Naive B cell (primary cell): ENCODE data around the gene RWDD1. TPM values are rescaled to one million over a fixed set of nuclear protein-coding genes. Genes with fewer than 3 reads are reported as not detected.

Source experiments
- ATAC-seq, 2 donors: fragments of 150-1000 bp; cut with Tn5 transposase; 2 replicates each; pipeline ENCODE4 v1.10.0; 2021; ENCODE audit warnings: low read depth in 2 of 2, mild to moderate bottlenecking in 2 of 2, moderate library complexity in 2 of 2
- DNase-seq: peaks from one replicate; pipeline ENCODE4 v3.0.0; 2022
- H3K27ac Mint-ChIP-seq, 6 donors: one replicate each; pipeline ENCODE4 v1.8.0; 2020 to 2022; ENCODE audit warnings: mild to moderate bottlenecking in 6 of 6, mixed read lengths in 6 of 6, moderate library complexity in 5 of 6, inconsistent platforms in 2 of 6
- H3K27me3 Mint-ChIP-seq, 3 donors: one replicate each; pipeline ENCODE4 v1.8.0; 2021 to 2022; ENCODE audit warnings: mixed read lengths in 3 of 3, mild to moderate bottlenecking in 1 of 3
- H3K36me3 Mint-ChIP-seq, 2 donors: one replicate each; pipeline ENCODE4 v1.8.0; 2020 to 2022; ENCODE audit warnings: mixed read lengths in 2 of 2, inconsistent platforms in 1 of 2, mild to moderate bottlenecking in 1 of 2
- H3K4me1 Mint-ChIP-seq, 3 donors: one replicate each; pipeline ENCODE4 v1.8.0; 2020 to 2022; ENCODE audit warnings: mixed read lengths in 3 of 3, inconsistent platforms in 1 of 3, mild to moderate bottlenecking in 1 of 3, moderate library complexity in 1 of 3
- H3K4me3 Mint-ChIP-seq, 8 donors: one replicate each; pipeline ENCODE4 v1.8.0; 2020 to 2022; ENCODE audit warnings: mild to moderate bottlenecking in 8 of 8, mixed read lengths in 8 of 8, moderate library complexity in 8 of 8, inconsistent platforms in 2 of 8
- H3K9me3 Mint-ChIP-seq, 7 donors: one replicate each; pipeline ENCODE4 v1.8.0; 2020 to 2022; ENCODE audit warnings: mixed read lengths in 7 of 7, mild to moderate bottlenecking in 5 of 7, inconsistent platforms in 2 of 7, moderate library complexity in 1 of 7
- polyA plus RNA-seq, 6 donors: library from polyadenylated mRNA; unstranded; fragments of 300-500 nt; fragmentation: Illumina TruSeq; gene quantifications; one replicate each; pipeline ENCODE4 v1.2.3, GENCODE V29; 2021; ENCODE audit warnings: low read depth in 6 of 6

RWDD1 gene
- 10 to 100 TPM; 39.7 to 61.6 (median 49.7) TPM for polyA plus RNA-seq

- DNase-seq (peak; percentile 99), ATAC-seq (peak; percentile 85)
- peak within 1 kb of the TSS; percentile 94 to 100 (median 98) for H3K4me3 Mint-ChIP-seq
- H3K4me1 Mint-ChIP-seq, result peaks cover 31 to 42% (median 40%) of the 10 kb centered on the region in 3 donors
- no peaks in the 10 kb centered on the region for H3K9me3 Mint-ChIP-seq
- H3K27me3 Mint-ChIP-seq, result peaks cover 0 to 4% (median 0%) of the 10 kb centered on the region in 3 donors
- peaks cover 9 to 13% of the 10 kb centered on the region in 2 donors for H3K36me3 Mint-ChIP-seq
- peak within 1 kb of the TSS; percentile 97 to 99 (median 99) for H3K27ac Mint-ChIP-seq
Observed at GRCh38 chr6:116570856-116571682, at the start of gene RWDD1. Gene RWDD1 (plus strand): TSS chr6:116571504. CDS start chr6:116571583, 79 bp downstream.

- ATAC-seq, result no peak
- H3K9me3 Mint-ChIP-seq, result peaks cover 0 to 4% (median 0%) of the 10 kb centered on the region in 7 donors
Observed at GRCh38 chr6:116522896-116523295, 48.4 kb upstream of the RWDD1 start.

GRCh38 chr6:116524236-116524635, 47.1 kb upstream of the RWDD1 start:
- DNase-seq, result no peak
- Mint-ChIP-seq H3K27me3 (no peaks in the 10 kb centered on the region), H3K27ac (no peak overlapping the region), H3K36me3 (no peaks in the 10 kb centered on the region), H3K9me3 (peaks cover 0 to 4% (median 0%) of the 10 kb centered on the region in 7 donors), H3K4me1 (peaks cover 0 to 4% (median 0%) of the 10 kb centered on the region in 3 donors), H3K4me3 (no peak overlapping the region)
- no peak for ATAC-seq

More at GRCh38 chr6:116522896-116523295, 48.4 kb upstream of the RWDD1 start:
- Mint-ChIP-seq H3K4me3 (no peak overlapping the region), H3K4me1 (peaks cover 0 to 4% (median 0%) of the 10 kb centered on the region in 3 donors), H3K27me3 (no peaks in the 10 kb centered on the region), H3K27ac (no peak overlapping the region), H3K36me3 (no peaks in the 10 kb centered on the region)
- no peak for DNase-seq

- H3K27me3 Mint-ChIP-seq, result peaks cover 0 to 5% (median 0%) of the 10 kb centered on the region in 3 donors
- no peak for DNase-seq
- peaks cover 2 to 6% (median 4%) of the 10 kb centered on the region in 3 donors for H3K4me1 Mint-ChIP-seq
- H3K4me3 Mint-ChIP-seq, result no peak overlapping the region
- H3K36me3 Mint-ChIP-seq, result no peaks in the 10 kb centered on the region
- H3K27ac Mint-ChIP-seq, result no peak overlapping the region
- ATAC-seq, result no peak
- H3K9me3 Mint-ChIP-seq, result no peaks in the 10 kb centered on the region
Observed at GRCh38 chr6:116528133-116528532, 43.2 kb upstream of the RWDD1 start.

GRCh38 chr6:116528780-116529179, 42.5 kb upstream of the RWDD1 start:
- peaks cover 0 to 8% (median 0%) of the 10 kb centered on the region in 3 donors for H3K27me3 Mint-ChIP-seq
- H3K4me1 Mint-ChIP-seq, result peaks cover 2 to 6% (median 4%) of the 10 kb centered on the region in 3 donors
- ATAC-seq, result no peak
- DNase-seq, result no peak
- no peaks in the 10 kb centered on the region for H3K36me3 Mint-ChIP-seq
- H3K9me3 Mint-ChIP-seq, result no peaks in the 10 kb centered on the region
- H3K4me3 Mint-ChIP-seq, result no peak overlapping the region
- H3K27ac Mint-ChIP-seq, result no peak overlapping the region

GRCh38 chr6:116529466-116530290, 41.6 kb upstream of the RWDD1 start:
- H3K27ac Mint-ChIP-seq, result peak overlapping the region in 1 of 6 donors; percentile 18
- no peaks in the 10 kb centered on the region for H3K9me3 Mint-ChIP-seq
- no peak for DNase-seq
- peaks cover 2 to 6% (median 4%) of the 10 kb centered on the region in 3 donors for H3K4me1 Mint-ChIP-seq
- H3K36me3 Mint-ChIP-seq, result no peaks in the 10 kb centered on the region
- no peak overlapping the region for H3K4me3 Mint-ChIP-seq
- H3K27me3 Mint-ChIP-seq, result peaks cover 0 to 8% (median 0%) of the 10 kb centered on the region in 3 donors
- ATAC-seq, result no peak

- ATAC-seq, result no peak
- no peak overlapping the region for H3K4me3 Mint-ChIP-seq
- no peaks in the 10 kb centered on the region for H3K9me3 Mint-ChIP-seq
- H3K4me1 Mint-ChIP-seq, result peaks cover 2 to 6% (median 4%) of the 10 kb centered on the region in 3 donors
- H3K27me3 Mint-ChIP-seq, result peaks cover 0 to 8% (median 0%) of the 10 kb centered on the region in 3 donors
- DNase-seq, result no peak
- H3K36me3 Mint-ChIP-seq, result no peaks in the 10 kb centered on the region
- H3K27ac Mint-ChIP-seq, result no peak overlapping the region
Observed at GRCh38 chr6:116530436-116530835, 40.9 kb upstream of the RWDD1 start.

GRCh38 chr6:116531675-116532570, 39.4 kb upstream of the RWDD1 start:
- peak; percentile 69 for DNase-seq
- peak; percentile 94 to 98 for ATAC-seq
- Mint-ChIP-seq H3K9me3 (no peaks in the 10 kb centered on the region), H3K4me1 (peaks cover 2 to 11% (median 8%) of the 10 kb centered on the region in 3 donors), H3K27ac (no peak overlapping the region), H3K4me3 (no peak overlapping the region), H3K27me3 (peaks cover 0 to 8% (median under 1%) of the 10 kb centered on the region in 3 donors), H3K36me3 (no peaks in the 10 kb centered on the region)

- no peak overlapping the region for H3K4me3 Mint-ChIP-seq
- H3K4me1 Mint-ChIP-seq, result peaks cover 2 to 11% (median 8%) of the 10 kb centered on the region in 3 donors
- no peaks in the 10 kb centered on the region for H3K36me3 Mint-ChIP-seq
- ATAC-seq (no peak), DNase-seq (no peak)
- peaks cover 0 to 8% (median 4%) of the 10 kb centered on the region in 3 donors for H3K27me3 Mint-ChIP-seq
- no peaks in the 10 kb centered on the region for H3K9me3 Mint-ChIP-seq
- H3K27ac Mint-ChIP-seq, result peak overlapping the region in 1 of 6 donors; percentile 24
Observed at GRCh38 chr6:116533233-116533957, 37.9 kb upstream of the RWDD1 start.

GRCh38 chr6:116535109-116535508, 36.2 kb upstream of the RWDD1 start:
- Mint-ChIP-seq H3K4me3 (no peak overlapping the region), H3K4me1 (peaks cover 2 to 11% (median 8%) of the 10 kb centered on the region in 3 donors)

GRCh38 chr6:116536216-116536621, 35.1 kb upstream of the RWDD1 start:
- H3K27ac Mint-ChIP-seq, result peak overlapping the region in 1 of 6 donors; percentile 42
- no peaks in the 10 kb centered on the region for H3K9me3 Mint-ChIP-seq
- H3K27me3 Mint-ChIP-seq, result peaks cover 10 to 26% (median 11%) of the 10 kb centered on the region in 3 donors
- ATAC-seq (peak; percentile 40 to 64), DNase-seq (peak; percentile 51)
- peaks cover 0 to 7% (median 5%) of the 10 kb centered on the region in 3 donors for H3K4me1 Mint-ChIP-seq
- no peak overlapping the region for H3K4me3 Mint-ChIP-seq
- no peaks in the 10 kb centered on the region for H3K36me3 Mint-ChIP-seq

More at GRCh38 chr6:116535109-116535508, 36.2 kb upstream of the RWDD1 start:
- DNase-seq (no peak), ATAC-seq (no peak)
- Mint-ChIP-seq H3K9me3 (no peaks in the 10 kb centered on the region), H3K27ac (no peak overlapping the region), H3K36me3 (no peaks in the 10 kb centered on the region), H3K27me3 (peaks cover 3 to 15% (median 7%) of the 10 kb centered on the region in 3 donors)

GRCh38 chr6:116542426-116542825, 28.9 kb upstream of the RWDD1 start:
- no peak overlapping the region for H3K27ac Mint-ChIP-seq
- peaks cover 19 to 35% (median 28%) of the 10 kb centered on the region in 3 donors for H3K27me3 Mint-ChIP-seq
- no peak for ATAC-seq
- H3K4me1 Mint-ChIP-seq, result no peaks in the 10 kb centered on the region
- H3K36me3 Mint-ChIP-seq, result no peaks in the 10 kb centered on the region
- H3K9me3 Mint-ChIP-seq, result no peaks in the 10 kb centered on the region
- DNase-seq, result no peak
- no peak overlapping the region for H3K4me3 Mint-ChIP-seq
